ENCODE measurements around the gene DOCK2. TPM values are rescaled to one million over a fixed set of nuclear protein-coding genes. Genes with fewer than 3 reads are reported as not detected.
A peak's percentile ranks its signal among the peaks of the same experiment; 100 is the strongest.

DOCK2 gene
- polyA plus RNA-seq, 2 of the 4 experiments (the other 2 are of a cell fraction): 2.1 to 4.6 TPM

GRCh38 chr5:169971780-169972179, 334.7 kb downstream of the DOCK2 start:
- WGBS (ENCODE audit: missing lambda C conversion rate): 85% methylated on average over 1 of the region's 1 CpG
- ChIA-PET CTCF (interaction anchor here (1.0 to 5.1 kb wide), 6 partner anchors 9 to 1292 kb away, joined by 3 to 59 read pairs (median 7); partner anchors contain the start of gene INSYN2B), POLR2A (interaction anchor here (0.7 kb wide), 2 partner anchors 21 to 210 kb away, joined by 6 read pairs; no protein-coding TSS in a partner anchor)
- peak overlapping the region; percentile 69 for H3K4me2 ChIP-seq
- no peak for DNase-seq (ENCODE audit: low read depth in 1 of 2, low spot score in 1 of 2)
- H3K9me3 ChIP-seq: no peaks in the 10 kb centered on the region
- TF ChIP-seq E2F6 (IDR thresholded peaks at IDR 0.05; ENCODE audit: borderline replicate concordance, low read depth): no peak
- TF ChIP-seq TP53 (CRISPR knock-in tag; IDR thresholded peaks at IDR 0.05): no peak
- TF ChIP-seq FOSB (CRISPR knock-in tag; IDR thresholded peaks at IDR 0.05): no peak
- no peak for TF ChIP-seq ZC3H11A (IDR thresholded peaks at IDR 0.05)
- no peak for TF ChIP-seq EHMT2 (IDR thresholded peaks at IDR 0.05; ENCODE audit: low read depth)
- no peak for TF ChIP-seq ATOH8 (CRISPR knock-in tag; IDR thresholded peaks at IDR 0.05; ENCODE audit: low read depth)
- TF ChIP-seq NFE2L2 (conservative IDR thresholded peaks at IDR 0.05; ENCODE audit: low read length): no peak
- TF ChIP-seq CHD2 (IDR thresholded peaks at IDR 0.05; ENCODE audit: low read length, partially characterized antibody): no peak
- no peak for TF ChIP-seq RAD21 (conservative IDR thresholded peaks at IDR 0.05 in 1 of 2, IDR thresholded peaks at IDR 0.05 in 1 of 2)
- no peak for TF ChIP-seq KDM1A (IDR thresholded peaks at IDR 0.05; ENCODE audit: low read depth)
- no peak for ATAC-seq
- H3K4me1 ChIP-seq: peaks cover 24% of the 10 kb centered on the region
- no peak overlapping the region for H3K4me3 ChIP-seq
- no peak for FAIRE-seq
- H3K27ac ChIP-seq: peak overlapping the region; percentile 56 to 84

GRCh38 chr5:169973056-169973455, 336.0 kb downstream of the DOCK2 start:
- FAIRE-seq (no peak), DNase-seq (ENCODE audit: low read depth in 1 of 2, low spot score in 1 of 2) (no peak), ATAC-seq (no peak)
- Histone ChIP-seq H3K9me3 (no peaks in the 10 kb centered on the region), H3K4me1 (peaks cover 34% of the 10 kb centered on the region), H3K4me2 (no peak overlapping the region), H3K27ac (0 out of 6 replicates have a peak overlapping the region, but pooled peaks of 1 of the 2 experiments have one; percentile 15), H3K4me3 (no peak overlapping the region)
- POLR2A ChIA-PET: no interaction called here
- TF ChIP-seq MYC (IDR thresholded peaks at IDR 0.05; ENCODE audit: borderline replicate concordance, low read length) (no peak), ZFP36 (IDR thresholded peaks at IDR 0.05; ENCODE audit: borderline replicate concordance, partially characterized antibody) (no peak)
- WGBS (ENCODE audit: missing lambda C conversion rate): 67% methylated on average over 3 of the region's 3 CpGs
- CTCF ChIA-PET: interaction anchor here (0.8 to 1.4 kb wide), 3 partner anchors 8 to 271 kb away, joined by 3 to 5 read pairs (median 3); no protein-coding TSS in a partner anchor

GRCh38 chr5:169974121-169974770, 337.2 kb downstream of the DOCK2 start:
- no peak overlapping the region for H3K4me3 ChIP-seq
- DNase-seq (ENCODE audit: low read depth in 1 of 2, low spot score in 1 of 2) (no peak), ATAC-seq (no peak), FAIRE-seq (no peak)
- WGBS (ENCODE audit: missing lambda C conversion rate): 77% methylated on average over 6 of the region's 6 CpGs
- no peak overlapping the region for H3K4me2 ChIP-seq
- ChIA-PET CTCF (no interaction called here), POLR2A (no interaction called here)
- no peak for TF ChIP-seq MYC (IDR thresholded peaks at IDR 0.05; ENCODE audit: borderline replicate concordance, low read length)
- H3K9me3 ChIP-seq: no peaks in the 10 kb centered on the region
- peaks cover 34% of the 10 kb centered on the region for H3K4me1 ChIP-seq
- no peak overlapping the region for H3K27ac ChIP-seq

GRCh38 chr5:169978714-169979113, 341.6 kb downstream of the DOCK2 start:
- DNase-seq (ENCODE audit: low read depth in 1 of 2, low spot score in 1 of 2): no peak
- POLR2A ChIA-PET: no interaction called here
- CTCF ChIA-PET: interaction anchor here (2.5 to 3.0 kb wide), 4 partner anchors 10 to 385 kb away, joined by 12 to 15 read pairs (median 12); no protein-coding TSS in a partner anchor
- no peak for ATAC-seq
- Histone ChIP-seq H3K9me3 (no peaks in the 10 kb centered on the region), H3K27ac (no peak overlapping the region), H3K4me1 (peaks cover 18% of the 10 kb centered on the region), H3K4me3 (no peak overlapping the region), H3K4me2 (no peak overlapping the region)
- WGBS (ENCODE audit: missing lambda C conversion rate): 75% methylated on average over 7 of the region's 7 CpGs
- no peak for TF ChIP-seq HOXA7 (CRISPR knock-in tag; IDR thresholded peaks at IDR 0.05)
- no peak for FAIRE-seq

Measured in A549 (cell line).